Testis (tissue), 3 donors: ENCODE results near the gene WDR27. TPM values are rescaled to one million over a fixed set of nuclear protein-coding genes. Genes with fewer than 3 reads are reported as not detected.
"Not testable (repeated sequence)": the region's sequence is repeated elsewhere in the genome, so short reads cannot be mapped to it uniquely, and the experiment has no call there.

Source experiments
- DNase-seq: peaks from one replicate; pipeline ENCODE4 v3.0.0-alpha.2; 2019
- H3K27ac ChIP-seq, 2 donors: fragments of 200-600 bp; sonication (generic); one replicate each; pipeline ENCODE4 v1.5.1; 2019
- H3K27me3 ChIP-seq: fragments of 200-600 bp; sonication (generic); one replicate; pipeline ENCODE4 v1.5.1; 2019
- H3K36me3 ChIP-seq: fragments of 200-600 bp; sonication (generic); one replicate; pipeline ENCODE4 v1.5.1; 2017; ENCODE audit warnings: low read depth; ENCODE audit errors: missing control alignments
- H3K4me1 ChIP-seq: fragments of 200-600 bp; sonication (generic); one replicate; pipeline ENCODE4 v1.5.1; 2019
- H3K4me3 ChIP-seq, 2 donors: fragments of 200-600 bp; sonication (generic); one replicate each; pipeline ENCODE4 v1.5.1; 2017 to 2019
- H3K9me3 ChIP-seq: fragments of 200-600 bp; sonication (generic); one replicate; pipeline ENCODE4 v1.5.1; 2017
- POLR2A ChIP-seq: fragments of 450-650 bp; IDR thresholded peaks from one replicate; pipeline ENCODE4 v1.6.1; 2017; ENCODE audit warnings: antibody characterized with exemption, mild to moderate bottlenecking, moderate library complexity
- WGBS, 2 donors: methylation state at CpG; one replicate each; pipeline ENCODE4 v1.1.5; 2018; 5-methylcytosine and 5-hydroxymethylcytosine counted together
- intact Hi-C: fragments of 100-400 bp; cut with DNase I; formaldehyde crosslinking; loops from one replicate; pipeline ENCODE4 v1.15.1; 2023; ENCODE audit warnings: low total_unique reads
- polyA plus RNA-seq: library from polyadenylated mRNA; stranded (reverse); fragments of 350-450 nt; fragmentation: Illumina TruSeq; extraction: RNeasy Lipid Tissue Mini Kit (QIAGEN cat#74804); gene quantifications from one replicate; pipeline ENCODE4 v1.2.3, GENCODE V29; 2014; ENCODE audit warnings: low read depth, low replicate concordance; ENCODE audit not compliant: insufficient read depth
- total RNA-seq, 2 donors: library from RNA; depleted of rRNA; stranded (reverse); fragments of >200 nt; gene quantifications; one replicate each; pipeline ENCODE4 v1.2.3, GENCODE V29; 2016
- TF ChIP-seq, protein P1 (sequence below), 3 experiments: fragments of 450-650 bp in 2 of 3; fragments of 200-600 bp in 1 of 3; sonication (generic) in 1 of 3; IDR thresholded peaks; one replicate each; pipeline ENCODE4 v1.5.1; 2016 to 2019; ENCODE audit warnings: antibody characterized with exemption in 3 of 3, mild to moderate bottlenecking in 2 of 3, moderate library complexity in 1 of 3

WDR27 gene
- total and polyA plus RNA-seq, 3 donors from 2014 or later = 32.8 to 101 (median 84.0) TPM

DNA sequence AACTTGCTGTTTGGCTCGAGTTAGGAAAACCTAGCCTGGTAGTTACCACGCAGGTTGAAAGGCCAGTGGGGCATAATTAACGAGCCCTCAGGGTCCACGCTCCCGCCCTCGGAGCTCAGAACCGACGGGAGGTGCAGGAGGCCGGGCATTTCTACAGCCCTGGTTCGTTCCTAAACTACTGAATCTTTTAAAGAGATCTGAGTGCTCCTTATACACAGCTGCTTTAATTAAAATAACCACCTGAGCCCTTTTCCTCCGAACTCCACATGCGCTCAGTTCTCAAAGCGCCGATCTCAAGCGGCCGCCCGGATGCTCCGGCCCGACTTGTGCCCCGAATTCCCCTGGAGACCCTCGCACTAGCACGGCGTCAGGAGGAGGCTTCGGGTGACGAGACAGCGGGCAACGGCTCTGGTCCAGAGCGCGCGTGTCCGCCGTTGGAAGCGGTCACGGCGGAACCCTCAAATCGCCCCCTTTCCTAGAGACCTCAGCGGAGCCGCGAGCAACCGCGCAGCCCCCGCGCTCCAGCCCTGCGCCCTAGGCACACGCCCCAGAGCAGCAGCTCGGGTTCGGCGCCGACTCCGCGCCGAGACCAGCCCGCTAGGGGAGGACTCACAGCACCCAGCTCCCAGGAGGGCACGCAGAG lies 397 bp downstream of the WDR27 start:
- Histone ChIP-seq H3K27ac (peak overlapping the region; percentile 92), H3K4me1 (peaks cover 8% of the 10 kb centered on the region), H3K9me3 (no peaks in the 10 kb centered on the region), H3K27me3 (no peaks in the 10 kb centered on the region), H3K4me3 (peak overlapping the region; percentile 89 to 97), H3K36me3 (no peaks in the 10 kb centered on the region)
- intact Hi-C loops = no loop called here
- peak; percentile 38 for DNase-seq
- TF ChIP-seq, protein P1, sequence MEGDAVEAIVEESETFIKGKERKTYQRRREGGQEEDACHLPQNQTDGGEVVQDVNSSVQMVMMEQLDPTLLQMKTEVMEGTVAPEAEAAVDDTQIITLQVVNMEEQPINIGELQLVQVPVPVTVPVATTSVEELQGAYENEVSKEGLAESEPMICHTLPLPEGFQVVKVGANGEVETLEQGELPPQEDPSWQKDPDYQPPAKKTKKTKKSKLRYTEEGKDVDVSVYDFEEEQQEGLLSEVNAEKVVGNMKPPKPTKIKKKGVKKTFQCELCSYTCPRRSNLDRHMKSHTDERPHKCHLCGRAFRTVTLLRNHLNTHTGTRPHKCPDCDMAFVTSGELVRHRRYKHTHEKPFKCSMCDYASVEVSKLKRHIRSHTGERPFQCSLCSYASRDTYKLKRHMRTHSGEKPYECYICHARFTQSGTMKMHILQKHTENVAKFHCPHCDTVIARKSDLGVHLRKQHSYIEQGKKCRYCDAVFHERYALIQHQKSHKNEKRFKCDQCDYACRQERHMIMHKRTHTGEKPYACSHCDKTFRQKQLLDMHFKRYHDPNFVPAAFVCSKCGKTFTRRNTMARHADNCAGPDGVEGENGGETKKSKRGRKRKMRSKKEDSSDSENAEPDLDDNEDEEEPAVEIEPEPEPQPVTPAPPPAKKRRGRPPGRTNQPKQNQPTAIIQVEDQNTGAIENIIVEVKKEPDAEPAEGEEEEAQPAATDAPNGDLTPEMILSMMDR (IDR thresholded peaks at IDR 0.05) = peak in 1 of 3 experiments; percentile 7
- TF ChIP-seq POLR2A = no peak
- WGBS, 2 donors = 0% methylated on average over 27 to 54 of the region's 54 CpGs

DNA sequence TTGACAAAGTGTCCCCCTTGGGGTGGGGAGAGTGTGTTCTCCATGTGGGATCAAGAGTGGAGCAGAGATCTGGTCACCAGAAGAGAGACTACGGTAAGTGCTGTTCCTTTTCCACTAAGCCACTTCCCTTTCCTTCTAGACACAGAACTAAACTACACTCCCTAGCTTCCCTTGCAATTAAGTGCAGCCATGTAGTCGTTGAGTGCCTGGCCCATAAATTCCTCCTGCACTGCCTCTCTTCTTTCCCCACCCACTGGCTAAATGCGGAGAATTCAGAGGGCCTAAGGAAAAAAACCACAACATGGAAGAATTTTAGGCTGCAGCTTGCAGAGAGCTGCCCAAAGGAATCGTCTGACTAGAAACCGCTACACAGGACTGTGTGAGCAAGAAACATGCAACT lies 1.5 kb downstream of the WDR27 start:
- H3K36me3 ChIP-seq = no peaks in the 10 kb centered on the region
- intact Hi-C loops = no loop called here

DNA sequence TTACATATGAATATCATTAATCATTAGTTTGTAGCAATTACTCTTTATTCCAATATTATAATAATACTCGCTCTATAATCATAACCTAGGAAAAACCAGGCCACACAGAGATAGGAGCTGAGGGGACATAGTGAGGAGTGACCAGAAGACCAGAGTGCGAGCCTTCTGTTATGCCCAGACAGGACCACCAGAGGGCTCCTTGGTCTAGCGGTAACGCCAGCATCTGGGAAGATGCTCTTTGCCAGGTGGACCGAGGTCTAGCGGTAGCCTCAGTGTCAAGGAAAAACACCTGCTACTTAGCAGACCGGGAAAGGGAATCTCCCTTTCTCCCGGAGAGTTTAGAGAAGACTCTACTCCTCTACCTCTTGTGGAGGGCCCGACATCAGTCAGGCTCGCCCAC lies 4.7 kb downstream of the WDR27 start:
- WGBS, 2 donors = 79 to 94% methylated on average over 10 of the region's 10 CpGs
- H3K9me3 ChIP-seq, H3K27me3 ChIP-seq, H3K4me1 ChIP-seq, H3K36me3 ChIP-seq, intact Hi-C loops, H3K4me3 ChIP-seq, H3K27ac ChIP-seq: not testable (repeated sequence)
- TF ChIP-seq, protein P1 (IDR thresholded peaks at IDR 0.05) = peak in 2 of 3 experiments; percentile 7 to 14
- peak; percentile 42 for DNase-seq

More for the DNA sequence above, 1.5 kb downstream of the WDR27 start:
- Histone ChIP-seq H3K4me1 (peaks cover 8% of the 10 kb centered on the region), H3K4me3 (no peak overlapping the region), H3K27ac (no peak overlapping the region), H3K9me3 (no peaks in the 10 kb centered on the region), H3K27me3 (no peaks in the 10 kb centered on the region)
- WGBS, 2 donors = 40 to 42% methylated on average over 5 of the region's 5 CpGs
- TF ChIP-seq, protein P1 (IDR thresholded peaks at IDR 0.05) = no peak
- no peak for TF ChIP-seq POLR2A
- no peak for DNase-seq

DNA sequence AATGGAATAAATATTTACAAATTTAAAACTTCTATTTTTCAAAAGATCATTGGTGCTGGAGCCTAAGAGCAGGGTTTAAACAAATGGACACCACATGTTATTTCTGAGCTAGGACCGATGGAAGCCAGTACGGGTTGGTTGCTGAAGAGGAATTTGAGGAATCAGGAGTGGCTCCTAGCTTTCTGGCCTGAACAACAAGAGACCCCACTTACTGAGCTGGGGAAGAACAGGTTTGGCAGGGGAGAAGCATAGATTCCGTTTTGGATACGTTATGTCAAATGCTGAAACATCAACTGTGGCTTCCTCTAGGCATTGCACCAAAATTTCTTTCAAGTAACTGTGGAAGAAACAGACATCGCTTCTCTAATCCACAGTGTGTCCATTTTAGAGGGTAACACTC lies 6.7 kb downstream of the WDR27 start:
- Histone ChIP-seq H3K27me3 (no peaks in the 10 kb centered on the region), H3K4me3 (no peak overlapping the region), H3K4me1 (no peaks in the 10 kb centered on the region), H3K9me3 (no peaks in the 10 kb centered on the region), H3K27ac (no peak overlapping the region), H3K36me3 (no peaks in the 10 kb centered on the region)
- DNase-seq = no peak
- TF ChIP-seq POLR2A = no peak
- TF ChIP-seq, protein P1 (IDR thresholded peaks at IDR 0.05) = no peak
- intact Hi-C loops = no loop called here
- WGBS, 2 donors = 95 to 99% methylated on average over 5 of the region's 5 CpGs

DNA sequence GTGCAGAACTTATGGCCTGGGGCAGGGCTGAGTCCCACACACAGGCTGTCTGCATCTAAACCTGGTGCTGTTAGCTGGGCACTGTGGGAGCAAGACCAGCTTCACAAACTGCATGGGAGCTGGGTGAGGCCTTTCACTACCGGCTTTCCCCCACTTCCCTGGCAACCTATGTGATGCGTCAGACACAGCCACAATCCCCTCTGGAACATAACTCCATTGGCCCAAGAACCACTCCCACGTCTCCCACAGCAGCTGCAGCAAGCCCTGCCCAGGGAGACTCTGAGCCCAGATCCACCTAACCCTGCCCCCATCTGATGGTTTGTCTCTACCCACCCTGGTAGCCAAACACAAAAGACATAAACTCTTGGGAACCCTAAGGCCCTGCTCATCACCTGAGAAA lies 9.3 kb downstream of the WDR27 start:
- H3K27me3 ChIP-seq = no peaks in the 10 kb centered on the region
- no peaks in the 10 kb centered on the region for H3K36me3 ChIP-seq
- intact Hi-C loops = no loop called here
- H3K4me1 ChIP-seq = no peaks in the 10 kb centered on the region
- WGBS, 2 donors = 95 to 96% methylated on average over 3 of the region's 3 CpGs
- H3K4me3 ChIP-seq = no peak overlapping the region
- no peak overlapping the region for H3K27ac ChIP-seq
- DNase-seq = no peak
- no peaks in the 10 kb centered on the region for H3K9me3 ChIP-seq
- no peak for TF ChIP-seq POLR2A
- TF ChIP-seq, protein P1 (IDR thresholded peaks at IDR 0.05) = no peak
